Vagina (tissue), 2 donors: Measurements from ENCODE around the gene MYO1D. TPM values are rescaled to one million over a fixed set of nuclear protein-coding genes. Genes with fewer than 3 reads are reported as not detected.

ENCODE experiments used
- DNase-seq, 2 donors: peaks; one replicate each; pipeline ENCODE4 v3.0.0-alpha.2; 2017; ENCODE audit errors: extremely low spot score in 2 of 2
- H3K27ac ChIP-seq: fragments of 200-600 bp; sonication (generic); one replicate; pipeline ENCODE4 v1.5.1; 2019
- H3K27me3 ChIP-seq: fragments of 200-600 bp; sonication (generic); one replicate; pipeline ENCODE4 v1.5.1; 2019
- H3K36me3 ChIP-seq, 2 donors: fragments of 200-600 bp; sonication (generic); one replicate each; pipeline ENCODE4 v1.5.1; 2017 to 2019
- H3K4me1 ChIP-seq: fragments of 200-600 bp; sonication (generic); one replicate; pipeline ENCODE4 v1.5.1; 2019
- H3K4me3 ChIP-seq, 2 donors: fragments of 200-600 bp; sonication (generic); 1 replicate in 1 of 2; 2 replicates in 1 of 2; pipeline ENCODE4 v1.5.1; 2016 to 2019
- H3K9me3 ChIP-seq: fragments of 200-600 bp; sonication (generic); one replicate; pipeline ENCODE4 v1.5.1; 2019
- CTCF ChIP-seq, 3 experiments: fragments of 450-650 bp in 2 of 3; fragments of 200-600 bp in 1 of 3; sonication (generic) in 1 of 3; IDR thresholded peaks; one replicate each; pipeline ENCODE4 v1.5.1; 2017 to 2019; ENCODE audit warnings: antibody characterized with exemption in 3 of 3, mild to moderate bottlenecking in 2 of 3, moderate library complexity in 2 of 3
- POLR2A ChIP-seq, 2 donors: fragments of 450-650 bp; IDR thresholded peaks; one replicate each; pipeline ENCODE4 v1.6.1; 2017; ENCODE audit warnings: antibody characterized with exemption in 2 of 2, mild to moderate bottlenecking in 2 of 2, moderate library complexity in 2 of 2
- POLR2AphosphoS5 ChIP-seq, 2 donors: sonication (generic); formaldehyde crosslinking; IDR thresholded peaks; one replicate each; pipeline ENCODE4 v1.9.0; 2017; ENCODE audit warnings: antibody characterized with exemption in 2 of 2, mild to moderate bottlenecking in 2 of 2, low read depth in 1 of 2; ENCODE audit not compliant: insufficient read depth in 1 of 2
- intact Hi-C: fragments of 100-400 bp; cut with DNase I; formaldehyde crosslinking; loops from one replicate; pipeline ENCODE4 v1.15.1; 2023
- total RNA-seq: library from RNA; depleted of rRNA; stranded (reverse); fragments of >200 nt; gene quantifications from one replicate; pipeline ENCODE4 v1.2.3, GENCODE V29; 2016

The MYO1D gene
- total RNA-seq, 1 donor from 2014 or later: 44.7 TPM

- intact Hi-C loops: no loop called here
Measured at GRCh38 chr17:32461853-32462617, 414.9 kb downstream of the MYO1D start.

DNA sequence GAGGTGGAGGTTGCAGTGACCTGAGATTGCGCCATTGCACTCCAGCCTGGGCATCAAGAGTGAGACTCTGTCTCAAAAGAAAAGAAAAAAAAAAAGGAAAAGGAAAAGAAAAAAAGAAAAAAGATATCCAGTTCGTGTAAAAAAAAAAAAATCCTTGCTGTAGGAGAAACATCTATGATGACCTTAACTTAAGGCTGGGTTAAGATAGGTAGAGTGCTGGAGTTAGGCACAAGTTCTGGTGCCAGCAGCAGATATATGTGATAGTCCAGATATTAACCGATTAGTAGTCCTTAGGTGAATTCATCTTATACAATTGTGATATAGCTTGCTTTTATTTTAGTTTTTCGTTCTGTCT is 415.4 kb downstream of the MYO1D start:
- DNase-seq: no peak
- Histone ChIP-seq H3K4me3 (no peak overlapping the region), H3K9me3 (no peaks in the 10 kb centered on the region), H3K27me3 (no peaks in the 10 kb centered on the region), H3K27ac (no peak overlapping the region), H3K4me1 (no peaks in the 10 kb centered on the region), H3K36me3 (peaks cover 0 to 64% of the 10 kb centered on the region in 2 donors)
- intact Hi-C loops: no loop called here
- TF ChIP-seq POLR2AphosphoS5 (IDR thresholded peaks at IDR 0.05; ENCODE audit: insufficient read depth in 1 of 2, low read depth in 1 of 2) (no peak), POLR2A (IDR thresholded peaks at IDR 0.05) (no peak), CTCF (IDR thresholded peaks at IDR 0.05) (no peak)

More at GRCh38 chr17:32461853-32462617, 414.9 kb downstream of the MYO1D start:
- Histone ChIP-seq H3K27ac (no peak overlapping the region), H3K4me1 (no peaks in the 10 kb centered on the region), H3K27me3 (no peaks in the 10 kb centered on the region), H3K4me3 (no peak overlapping the region), H3K9me3 (no peaks in the 10 kb centered on the region), H3K36me3 (peaks cover 0 to 61% of the 10 kb centered on the region in 2 donors)
- no peak for DNase-seq
- TF ChIP-seq CTCF (IDR thresholded peaks at IDR 0.05) (peak in 2 of 3 experiments; percentile 2 to 23), POLR2AphosphoS5 (IDR thresholded peaks at IDR 0.05; ENCODE audit: insufficient read depth in 1 of 2, low read depth in 1 of 2) (peak in 1 of 2 donors; percentile 21), POLR2A (IDR thresholded peaks at IDR 0.05) (no peak)

DNA sequence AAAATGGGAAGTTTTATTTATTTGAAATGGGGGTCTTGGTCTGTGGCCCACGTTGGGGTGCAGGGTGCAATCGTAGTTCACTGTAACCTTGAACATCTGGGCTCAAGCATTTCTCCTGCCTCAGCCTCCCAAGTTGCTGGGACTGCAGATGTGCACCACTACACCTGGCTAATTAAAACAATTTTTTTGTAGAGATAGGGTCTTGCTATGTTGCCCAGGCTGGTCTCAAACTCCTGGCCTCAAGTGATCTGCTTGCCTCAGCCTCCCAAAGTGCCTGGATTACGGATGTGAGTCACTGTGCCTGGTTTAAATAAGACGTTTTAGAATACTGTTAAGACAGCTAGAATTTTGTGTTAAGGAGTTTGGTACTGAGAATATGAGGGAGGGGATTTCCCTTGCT is 416.9 kb downstream of the MYO1D start:
- no peaks in the 10 kb centered on the region for H3K9me3 ChIP-seq
- no peaks in the 10 kb centered on the region for H3K27me3 ChIP-seq
- no peak for TF ChIP-seq POLR2AphosphoS5 (IDR thresholded peaks at IDR 0.05; ENCODE audit: insufficient read depth in 1 of 2, low read depth in 1 of 2)
- no peak for TF ChIP-seq POLR2A (IDR thresholded peaks at IDR 0.05)
- no peak for TF ChIP-seq CTCF (IDR thresholded peaks at IDR 0.05)
- DNase-seq: no peak
- intact Hi-C loops: no loop called here
- H3K36me3 ChIP-seq: peaks cover 0 to 62% of the 10 kb centered on the region in 2 donors
- no peaks in the 10 kb centered on the region for H3K4me1 ChIP-seq
- no peak overlapping the region for H3K4me3 ChIP-seq
- H3K27ac ChIP-seq: no peak overlapping the region

GRCh38 chr17:32458371-32458770 is 418.6 kb downstream of the MYO1D start:
- H3K4me1 ChIP-seq: no peaks in the 10 kb centered on the region
- H3K9me3 ChIP-seq: no peaks in the 10 kb centered on the region
- no peak overlapping the region for H3K27ac ChIP-seq
- H3K27me3 ChIP-seq: no peaks in the 10 kb centered on the region
- no peak for TF ChIP-seq POLR2A (IDR thresholded peaks at IDR 0.05)
- no peak for TF ChIP-seq POLR2AphosphoS5 (IDR thresholded peaks at IDR 0.05; ENCODE audit: insufficient read depth in 1 of 2, low read depth in 1 of 2)
- TF ChIP-seq CTCF (IDR thresholded peaks at IDR 0.05): no peak
- H3K36me3 ChIP-seq: peaks cover 0 to 69% of the 10 kb centered on the region in 2 donors
- no peak overlapping the region for H3K4me3 ChIP-seq
- no peak for DNase-seq
- intact Hi-C loops: no loop called here

DNA sequence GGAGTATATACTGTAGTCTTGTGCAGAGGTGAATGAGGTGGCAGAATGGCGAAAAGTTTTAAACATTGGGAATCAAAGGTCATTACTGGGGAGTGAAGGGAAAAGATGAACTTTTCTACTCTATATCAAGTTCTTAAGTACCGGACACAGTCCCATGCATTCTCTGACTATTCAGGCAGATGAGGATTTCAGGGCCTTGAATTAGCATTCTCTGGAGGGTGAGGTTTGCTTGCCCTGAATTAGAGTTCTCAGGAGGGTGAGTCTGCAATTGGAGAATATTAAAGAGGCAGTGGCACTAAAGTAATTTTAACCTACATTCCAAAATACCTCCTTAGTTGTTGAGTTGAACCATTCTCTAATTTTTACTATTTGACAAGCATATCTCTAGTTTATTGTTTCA is 423.6 kb downstream of the MYO1D start:
- TF ChIP-seq POLR2AphosphoS5 (IDR thresholded peaks at IDR 0.05; ENCODE audit: insufficient read depth in 1 of 2, low read depth in 1 of 2) (no peak), CTCF (IDR thresholded peaks at IDR 0.05) (no peak), POLR2A (IDR thresholded peaks at IDR 0.05) (no peak)
- Histone ChIP-seq H3K27ac (no peak overlapping the region), H3K4me1 (no peaks in the 10 kb centered on the region), H3K27me3 (no peaks in the 10 kb centered on the region), H3K9me3 (no peaks in the 10 kb centered on the region), H3K36me3 (peaks cover 0 to 71% of the 10 kb centered on the region in 2 donors), H3K4me3 (no peak overlapping the region)
- DNase-seq: no peak
- intact Hi-C loops: no loop called here
